IMR-90 (cell line): Measurements from ENCODE around the gene ZNF827. TPM values are rescaled to one million over a fixed set of nuclear protein-coding genes. Genes with fewer than 3 reads are reported as not detected.

Experiments
- microRNA-seq, 2 experiments: library from miRNA; stranded (forward) in 1 of 2; unstranded in 1 of 2; fragments of 10-50 nt in 1 of 2; fragments of <30 nt in 1 of 2; gene quantifications in 1 of 2; microRNA quantifications in 1 of 2; one replicate each; pipeline versions ENCODE3 to v1.1.0; 2013 to 2020; ENCODE audit not compliant: insufficient read depth in 1 of 2, insufficient read length in 1 of 2, unreplicated experiment in 1 of 2
- polyA plus RNA-seq, 3 experiments: library from polyadenylated mRNA; depleted of rRNA; stranded (reverse); fragments of >200 nt; gene quantifications; 2 replicates each; pipeline ENCODE4 v1.2.3, GENCODE V29; 2012; ENCODE audit warnings: low replicate concordance in 1 of 3
- small RNA-seq, 5 experiments: library from RNA; depleted of rRNA; stranded (forward); fragments of <200 nt; gene quantifications; one replicate each; pipeline ENCODE3, GENCODE V24; 2012
- total RNA-seq: library from RNA; depleted of rRNA; stranded (reverse); fragments of >200 nt; gene quantifications from 2 replicates; pipeline ENCODE4 v1.2.3, GENCODE V29; 2012; rRNA removed

ZNF827 gene
- total and polyA plus RNA-seq, 2 of the 4 experiments (the other 2 are of a cell fraction) = 6.6 to 31.7 TPM

Small RNA genes within 50 kb of the gene (microRNA-seq; reads per million reads assigned to microRNA genes)
- not detected for gene RF00019 (ENCODE audit: insufficient read depth, insufficient read length)

Small RNA genes within 50 kb of the gene (small RNA-seq; reads per million reads assigned to genes)
- 0 reads per million in 5 experiments for gene RF00019

Other genes with a start within 250 kb of the ZNF827 start
- gene LSM6, start 236.9 kb upstream of the ZNF827 start, total RNA-seq = 13.4 and 33.1 TPM in 2 replicates
- 15.4 and 17.4 TPM in 2 replicates for gene LSM6, start 236.9 kb upstream of the ZNF827 start, polyA plus RNA-seq (2012; rRNA removed)